Measurements from ENCODE around the gene ESPL1.

DNA sequence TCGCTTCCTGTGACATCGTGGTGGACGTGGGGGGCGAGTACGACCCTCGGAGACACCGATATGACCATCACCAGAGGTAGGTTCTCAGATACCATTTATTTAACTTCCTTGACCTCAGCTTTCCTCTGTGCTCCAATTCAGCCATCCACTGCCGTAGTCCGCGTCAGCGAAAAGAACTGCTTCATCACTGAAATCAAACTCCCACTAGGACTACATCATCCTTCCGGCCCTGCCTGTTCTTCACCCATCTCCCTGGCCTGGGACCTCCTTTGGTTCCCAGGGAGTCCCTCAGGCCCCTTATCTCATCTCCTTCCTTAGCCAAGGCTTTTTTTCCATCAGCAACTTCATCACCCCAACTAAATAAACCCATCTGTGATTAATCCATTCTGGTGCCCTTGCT lies 32.1 kb downstream of the ESPL1 start:
- TF ChIP-seq, protein P1, sequence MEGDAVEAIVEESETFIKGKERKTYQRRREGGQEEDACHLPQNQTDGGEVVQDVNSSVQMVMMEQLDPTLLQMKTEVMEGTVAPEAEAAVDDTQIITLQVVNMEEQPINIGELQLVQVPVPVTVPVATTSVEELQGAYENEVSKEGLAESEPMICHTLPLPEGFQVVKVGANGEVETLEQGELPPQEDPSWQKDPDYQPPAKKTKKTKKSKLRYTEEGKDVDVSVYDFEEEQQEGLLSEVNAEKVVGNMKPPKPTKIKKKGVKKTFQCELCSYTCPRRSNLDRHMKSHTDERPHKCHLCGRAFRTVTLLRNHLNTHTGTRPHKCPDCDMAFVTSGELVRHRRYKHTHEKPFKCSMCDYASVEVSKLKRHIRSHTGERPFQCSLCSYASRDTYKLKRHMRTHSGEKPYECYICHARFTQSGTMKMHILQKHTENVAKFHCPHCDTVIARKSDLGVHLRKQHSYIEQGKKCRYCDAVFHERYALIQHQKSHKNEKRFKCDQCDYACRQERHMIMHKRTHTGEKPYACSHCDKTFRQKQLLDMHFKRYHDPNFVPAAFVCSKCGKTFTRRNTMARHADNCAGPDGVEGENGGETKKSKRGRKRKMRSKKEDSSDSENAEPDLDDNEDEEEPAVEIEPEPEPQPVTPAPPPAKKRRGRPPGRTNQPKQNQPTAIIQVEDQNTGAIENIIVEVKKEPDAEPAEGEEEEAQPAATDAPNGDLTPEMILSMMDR (IDR thresholded peaks at IDR 0.05; ENCODE audit: control extremely low read depth in 1 of 3, insufficient read depth in 1 of 3, low read depth in 1 of 3, low read length in 3 of 3) = no peak
- no peak; the same call in 1 of the 2 replicates for TF ChIP-seq MAFK (IDR thresholded peaks at IDR 0.05; ENCODE audit: low read depth, low read length)
- no peak for TF ChIP-seq TAF1 (IDR thresholded peaks at IDR 0.05; ENCODE audit: low read depth, low read length)
- no peak for TF ChIP-seq CBX5 (IDR thresholded peaks at IDR 0.05; ENCODE audit: low read depth, low read length)
- no peak for TF ChIP-seq RXRA (IDR thresholded peaks at IDR 0.05; ENCODE audit: insufficient read depth, low read depth, low read length)
- TF ChIP-seq, protein P2, sequence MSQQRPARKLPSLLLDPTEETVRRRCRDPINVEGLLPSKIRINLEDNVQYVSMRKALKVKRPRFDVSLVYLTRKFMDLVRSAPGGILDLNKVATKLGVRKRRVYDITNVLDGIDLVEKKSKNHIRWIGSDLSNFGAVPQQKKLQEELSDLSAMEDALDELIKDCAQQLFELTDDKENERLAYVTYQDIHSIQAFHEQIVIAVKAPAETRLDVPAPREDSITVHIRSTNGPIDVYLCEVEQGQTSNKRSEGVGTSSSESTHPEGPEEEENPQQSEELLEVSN (IDR thresholded peaks at IDR 0.05) = no peak
- TF ChIP-seq POLR2A (IDR thresholded peaks at IDR 0.05; ENCODE audit: control extremely low read depth in 1 of 2, low read depth in 2 of 2, low read length in 2 of 2) = no peak
- TF ChIP-seq CREB1 (IDR thresholded peaks at IDR 0.05) = no peak
- TF ChIP-seq TBP (IDR thresholded peaks at IDR 0.05; ENCODE audit: low read depth, low read length) = no peak
